HepG2 (cell line): ENCODE data around the gene MYO19. TPM values are rescaled to one million over a fixed set of nuclear protein-coding genes. Genes with fewer than 3 reads are reported as not detected.

Experiments used
- ATAC-seq: fragments of 200-7000 bp; cut with Tn5 transposase; 3 replicates; pipeline ENCODE4 v1.9.1; 2020; ENCODE audit warnings: mild to moderate bottlenecking, moderate library complexity
- BruUV-seq: library from RNA; stranded (reverse); fragments of 400-500 nt; replicated peaks from 2 replicates; lab custom pipeline; 2021; lab: Mats Ljungman, UMichigan
- CTCF ChIA-PET: fragments of 300-600 bp; formaldehyde crosslinking; extraction: SDS; loops from one replicate; lab custom pipeline; 2021; ENCODE audit warnings: low total read pairs, inconsistent platforms, low intra/inter-chr PET ratio; lab: Yijun Ruan, JAX
- POLR2A ChIA-PET: fragments of 350-600 bp; sonication (Branson Sonifier 250); formaldehyde crosslinking; loops from one replicate; lab custom pipeline; 2020; ENCODE audit warnings: antibody characterized with exemption, inconsistent platforms; lab: Yijun Ruan, JAX
- DNase-seq: peaks from one replicate; pipeline ENCODE4 v3.0.0-alpha.2; 2015; ENCODE audit warnings: low spot score
- FAIRE-seq: peaks from 3 replicates; lab custom pipeline; 2011; peaks lifted over from hg19 to GRCh38; lab: Jason Lieb, UNC
- H2AFZ ChIP-seq: one replicate; pipeline ENCODE4 v1.6.1; 2011; ENCODE audit warnings: low read length, inconsistent platforms
- H3K27ac ChIP-seq: fragments of 300-600 bp; 3 replicates; pipeline ENCODE4 v1.8.0; 2011; ENCODE audit warnings: mixed run types, mild to moderate bottlenecking, mixed read lengths, low read length, inconsistent platforms; ENCODE audit not compliant: insufficient read depth; ENCODE audit errors: extremely low read length
- H3K27me3 ChIP-seq, 2 experiments: fragments of 200-600 bp in 1 of 2; 2 replicates in 1 of 2; 3 replicates in 1 of 2; pipeline versions ENCODE4 v1.6.0 to v1.8.0; 2011; ENCODE audit warnings: low read length in 2 of 2, mild to moderate bottlenecking in 2 of 2, moderate library complexity in 2 of 2, inconsistent platforms in 1 of 2; ENCODE audit not compliant: insufficient read depth in 2 of 2, control insufficient read depth in 1 of 2
- H3K36me3 ChIP-seq, 2 experiments: fragments of 200-600 bp in 1 of 2; replicated peaks in 1 of 2; 2 replicates in 1 of 2; 3 replicates in 1 of 2; pipeline versions ENCODE4 v1.5.1 to v1.8.0; 2011; ENCODE audit warnings: low read length in 2 of 2, inconsistent platforms in 1 of 2; ENCODE audit not compliant: insufficient read depth in 2 of 2, control insufficient read depth in 1 of 2
- H3K4me1 ChIP-seq: 2 replicates; pipeline ENCODE4 v1.5.1; 2012; ENCODE audit warnings: low read length, inconsistent platforms; ENCODE audit not compliant: insufficient read depth
- H3K4me2 ChIP-seq: 2 replicates; pipeline ENCODE4 v1.6.0; 2011; ENCODE audit warnings: low read depth, low read length, inconsistent platforms
- H3K4me3 ChIP-seq, 3 experiments: fragments of 200-600 bp in 1 of 3; sonication (generic), shearing (Covaris generic) in 1 of 3; replicated peaks in 1 of 3; 2 replicates each; pipeline ENCODE4 v1.5.1; 2011 to 2016; ENCODE audit warnings: low read length in 3 of 3, inconsistent platforms in 2 of 3, low read depth in 2 of 3, mild to moderate bottlenecking in 2 of 3, control low read depth in 1 of 3, mixed read lengths in 1 of 3; ENCODE audit not compliant: insufficient read depth in 1 of 3
- H3K79me2 ChIP-seq: one replicate; pipeline ENCODE4 v1.6.1; 2011; ENCODE audit warnings: low read length, inconsistent platforms; ENCODE audit not compliant: insufficient read depth
- H3K9ac ChIP-seq: 2 replicates; pipeline ENCODE4 v1.6.0; 2011; ENCODE audit warnings: mild to moderate bottlenecking, low read depth, low read length, inconsistent platforms; ENCODE audit not compliant: insufficient read depth
- H3K9me3 ChIP-seq: 2 replicates; pipeline ENCODE4 v1.5.1; 2012; ENCODE audit warnings: mild to moderate bottlenecking, low read length
- H4K20me1 ChIP-seq: 2 replicates; pipeline ENCODE4 v1.6.0; 2011; ENCODE audit warnings: inconsistent platforms, mild to moderate bottlenecking, low read length, moderate library complexity; ENCODE audit not compliant: insufficient read depth
- BCL6 ChIP-seq: IDR thresholded peaks from 2 replicates; pipeline ENCODE4 v1.6.1; 2016; ENCODE audit warnings: missing genetic modification reagents, missing compliant biosample characterization
- FOXO1 ChIP-seq: sonication (generic); formaldehyde crosslinking; IDR thresholded peaks from 2 replicates; pipeline ENCODE4 v1.4.0; 2020; ENCODE audit warnings: missing genetic modification reagents
- HIVEP1 ChIP-seq: sonication (generic); formaldehyde crosslinking; IDR thresholded peaks from 2 replicates; pipeline ENCODE4 v1.4.0; 2020; ENCODE audit warnings: mild to moderate bottlenecking, missing genetic modification reagents
- HMG20B ChIP-seq: conservative IDR thresholded peaks from 2 replicates; pipeline ENCODE4 v1.6.1; 2016; ENCODE audit warnings: missing genetic modification reagents, missing compliant biosample characterization
- IRF2 ChIP-seq: IDR thresholded peaks from 2 replicates; pipeline ENCODE4 v1.6.1; 2018; ENCODE audit warnings: missing genetic modification reagents, missing compliant biosample characterization
- KDM5B ChIP-seq: sonication (generic); formaldehyde crosslinking; IDR thresholded peaks from 2 replicates; pipeline ENCODE4 v1.4.0; 2020; ENCODE audit warnings: missing genetic modification reagents, mild to moderate bottlenecking, borderline replicate concordance
- KLF11 ChIP-seq: IDR thresholded peaks from 2 replicates; pipeline ENCODE4 v1.6.1; 2016; ENCODE audit warnings: missing compliant biosample characterization
- REL ChIP-seq: sonication (generic); formaldehyde crosslinking; conservative IDR thresholded peaks from 2 replicates; pipeline ENCODE4 v1.8.0; 2022; ENCODE audit warnings: mild to moderate bottlenecking, missing genetic modification reagents, moderate library complexity
- RFX5 ChIP-seq: IDR thresholded peaks from 2 replicates; pipeline ENCODE4 v1.6.1; 2011; ENCODE audit warnings: low read depth, low read length, improper control_type of control experiment
- SKI ChIP-seq: fragments of 450-650 bp; IDR thresholded peaks from one replicate; pipeline ENCODE4 v1.6.1; 2018; ENCODE audit warnings: mild to moderate bottlenecking; ENCODE audit not compliant: partially characterized antibody
- TEAD3 ChIP-seq: optimal IDR thresholded peaks from 2 replicates; pipeline ENCODE3; 2016; ENCODE audit warnings: borderline replicate concordance
- TSC22D2 ChIP-seq: sonication (generic); formaldehyde crosslinking; IDR thresholded peaks from 2 replicates; pipeline ENCODE4 v1.5.1; 2020; ENCODE audit warnings: missing genetic modification reagents, mild to moderate bottlenecking, borderline replicate concordance
- ZBTB7A ChIP-seq: sonication (generic); formaldehyde crosslinking; IDR thresholded peaks from 2 replicates; pipeline ENCODE4 v1.8.0; 2022; ENCODE audit warnings: mild to moderate bottlenecking, missing genetic modification reagents
- ZFP36L2 ChIP-seq: sonication (generic); formaldehyde crosslinking; IDR thresholded peaks from 2 replicates; pipeline ENCODE4 v1.4.0; 2020; ENCODE audit warnings: missing genetic modification reagents
- ZNF510 ChIP-seq: sonication (generic); formaldehyde crosslinking; IDR thresholded peaks from 2 replicates; pipeline ENCODE4 v1.4.0; 2020; ENCODE audit warnings: low read depth, mild to moderate bottlenecking, missing genetic modification reagents
- ZNF543 ChIP-seq: sonication (generic); formaldehyde crosslinking; IDR thresholded peaks from 2 replicates; pipeline ENCODE4 v1.4.0; 2020; ENCODE audit warnings: mild to moderate bottlenecking, missing genetic modification reagents
- ZSCAN29 ChIP-seq: sonication (generic); formaldehyde crosslinking; conservative IDR thresholded peaks from 2 replicates; pipeline ENCODE4 v1.4.0; 2020; ENCODE audit warnings: mild to moderate bottlenecking, missing genetic modification reagents
- ZSCAN30 ChIP-seq: sonication (generic); formaldehyde crosslinking; IDR thresholded peaks from 2 replicates; pipeline ENCODE4 v1.5.0; 2020; ENCODE audit warnings: mild to moderate bottlenecking, missing genetic modification reagents
- WGBS: methylation state at CpG from one replicate; pipeline ENCODE4 v1.1.6; 2017; ENCODE audit warnings: low lambda C conversion rate; 5-methylcytosine and 5-hydroxymethylcytosine counted together
- in situ Hi-C: cut with HindIII; loops from 2 replicates; pipeline ENCODE4 v1.10.0; 2017; ENCODE audit warnings: low pct_unique_long_range_greater_than_20kb; ENCODE audit not compliant: extremely low pct_ligation_motif_present
- intact Hi-C: fragments of 100-400 bp; cut with micrococcal nuclease; formaldehyde crosslinking; loops from one replicate; pipeline ENCODE4 v1.10.0; 2022; ENCODE audit not compliant: unreplicated experiment
- polyA plus RNA-seq, 8 experiments: library from polyadenylated mRNA; depleted of rRNA in 3 of 8; stranded (reverse) in 7 of 8; unstranded in 1 of 8; fragments of >200 nt; fragmentation: Illumina TruSeq in 4 of 8; extraction: Trizol in 4 of 8; gene quantifications; 2 replicates each; pipeline versions ENCODE4 v1.2.1 to v1.2.3, GENCODE V29; 2011 to 2016; ENCODE audit warnings: low read depth in 4 of 8, missing spikeins in 1 of 8, mixed read lengths in 1 of 8; ENCODE audit not compliant: insufficient read depth in 1 of 8
- total RNA-seq, 5 experiments: library from RNA; depleted of rRNA; stranded (reverse); fragments of >200 nt; fragmentation: Illumina TruSeq; extraction: Trizol; gene quantifications; 2 replicates each; pipeline ENCODE4 v1.2.3, GENCODE V29; 2016; ENCODE audit warnings: low read depth in 1 of 5
- TF ChIP-seq, protein P1 (sequence below): sonication (generic); formaldehyde crosslinking; IDR thresholded peaks from 2 replicates; pipeline ENCODE4 v1.8.1; 2023; ENCODE audit warnings: mild to moderate bottlenecking, inconsistent platforms, moderate library complexity, missing genetic modification reagents, borderline replicate concordance
- TF ChIP-seq, protein P2 (sequence below): sonication (generic); formaldehyde crosslinking; IDR thresholded peaks from 2 replicates; pipeline ENCODE4 v1.4.0; 2020; ENCODE audit warnings: missing genetic modification reagents
- TF ChIP-seq, protein P3 (sequence below): sonication (generic); formaldehyde crosslinking; conservative IDR thresholded peaks from 2 replicates; pipeline ENCODE4 v1.4.0; 2020; ENCODE audit warnings: missing genetic modification reagents

The MYO19 gene
- total and polyA plus RNA-seq, 2 of the 13 experiments (the other 11 are each of a cell fraction or from before 2014, with no cell fraction given): 75.7 to 82.3 TPM

DNA sequence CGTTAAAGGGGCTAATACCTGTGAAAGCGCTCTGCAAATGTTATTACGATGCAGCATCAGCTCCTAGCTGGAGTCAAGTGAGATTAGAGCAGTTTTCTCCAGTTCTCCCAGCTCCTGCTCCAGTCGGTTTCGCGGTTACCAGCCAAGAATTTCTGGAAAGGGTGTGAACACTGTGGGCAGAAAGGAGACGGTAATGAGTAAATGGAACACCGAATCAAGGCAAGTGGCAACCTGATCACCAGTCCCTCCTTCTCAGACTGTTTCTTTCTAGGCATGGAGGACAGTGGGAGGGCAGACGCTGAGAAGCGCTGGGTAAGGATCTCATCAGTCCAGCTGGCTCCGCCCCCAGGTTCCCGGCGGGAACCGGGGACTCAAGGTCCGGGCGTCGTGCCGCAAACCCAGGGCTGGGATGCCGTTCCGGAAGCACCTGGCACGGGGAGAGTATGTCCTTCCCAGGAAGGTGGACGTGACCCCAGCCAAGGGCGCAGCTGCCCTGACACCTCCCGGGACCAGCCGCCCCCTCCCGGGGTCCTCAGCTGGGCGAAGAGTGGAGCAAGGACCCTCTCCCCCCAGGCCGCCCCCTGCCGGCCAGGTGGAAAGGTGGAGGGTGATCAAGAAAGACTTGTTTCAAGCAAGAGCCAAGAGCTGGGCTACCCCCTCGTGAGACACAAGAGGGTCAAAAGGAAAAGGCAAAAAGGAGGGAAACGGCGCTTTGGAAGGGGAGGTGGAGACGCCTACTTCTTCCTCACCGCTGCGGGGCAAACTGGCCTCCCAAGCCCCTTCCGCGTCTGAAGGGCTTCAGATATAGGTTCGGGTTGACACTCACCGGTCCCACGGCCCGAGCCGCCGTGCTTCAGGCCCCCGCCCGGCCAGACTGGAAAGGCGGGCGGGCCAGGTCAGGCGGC lies 481 bp downstream of the MYO19 start:
- Histone ChIP-seq H3K27ac (peak overlapping the region; percentile 98), H3K36me3 (peaks cover 11 to 34% of the 10 kb centered on the region in 2 experiments; a peak in 4 of 5 replicates), H3K4me2 (peak overlapping the region; percentile 79), H3K4me1 (peaks cover 38% of the 10 kb centered on the region), H4K20me1 (no peaks in the 10 kb centered on the region), H2AFZ (no peak overlapping the region), H3K79me2 (peaks cover 21% of the 10 kb centered on the region), H3K27me3 (no peaks in the 10 kb centered on the region; a peak in 1 of 5 replicates), H3K9me3 (no peaks in the 10 kb centered on the region), H3K4me3 (peak overlapping the region; percentile 68 to 78 (median 76); a peak in 5 of 6 replicates), H3K9ac (peak overlapping the region; percentile 95)
- POLR2A ChIA-PET: interaction anchor here (0.9 to 3.0 kb wide), 7 partner anchors 10 to 67 kb away, joined by 3 to 107 read pairs (median 5); partner anchors contain the start of genes DHRS11, GGNBP2, MRM1 and ZNHIT3
- no peak for FAIRE-seq
- intact Hi-C loops (loop anchor here (1.0 kb wide), 1 partner anchor 26 kb away; no protein-coding TSS in a partner anchor), in situ Hi-C loops (no loop called here)
- DNase-seq: peak; percentile 62
- no TSS peak for BruUV-seq
- ATAC-seq: peak; percentile 62
- whole genome bisulfite sequencing: 18% methylated on average over 31 of the region's 48 CpGs
- CTCF ChIA-PET: no interaction called here
- TF ChIP-seq BCL6 (CRISPR knock-in tag) (peak; percentile 36; the same call in 1 of the 2 replicates), REL (CRISPR knock-in tag) (0 out of 2 replicates have a peak, but pooled peaks have one; percentile 19), ZBTB7A (CRISPR knock-in tag) (0 out of 2 replicates have a peak, but pooled peaks have one; percentile 42), ZNF543 (peak; percentile 34; the same call in 1 of the 2 replicates), IRF2 (CRISPR knock-in tag) (peak; percentile 13; the same call in 1 of the 2 replicates), RFX5 (no peak), HMG20B (CRISPR knock-in tag) (0 out of 2 replicates have a peak, but pooled peaks have one; percentile 8), ZNF510 (CRISPR knock-in tag) (0 out of 2 replicates have a peak, but pooled peaks have one; percentile 32), SKI (no peak), ZSCAN29 (CRISPR knock-in tag) (0 out of 2 replicates have a peak, but pooled peaks have one; percentile 6), ZSCAN30 (no peak; the same call in 1 of the 2 replicates), ZFP36L2 (CRISPR knock-in tag) (0 out of 2 replicates have a peak, but pooled peaks have one; percentile 37), HIVEP1 (no peak; the same call in 1 of the 2 replicates), FOXO1 (CRISPR knock-in tag) (peak; percentile 53; the same call in 1 of the 2 replicates), TEAD3 (CRISPR knock-in tag) (peak; percentile 45), TSC22D2 (CRISPR knock-in tag) (no peak), KDM5B (CRISPR knock-in tag) (peak; percentile 9; the same call in 1 of the 2 replicates), KLF11 (no peak; the same call in 1 of the 2 replicates)
- TF ChIP-seq, protein P1, sequence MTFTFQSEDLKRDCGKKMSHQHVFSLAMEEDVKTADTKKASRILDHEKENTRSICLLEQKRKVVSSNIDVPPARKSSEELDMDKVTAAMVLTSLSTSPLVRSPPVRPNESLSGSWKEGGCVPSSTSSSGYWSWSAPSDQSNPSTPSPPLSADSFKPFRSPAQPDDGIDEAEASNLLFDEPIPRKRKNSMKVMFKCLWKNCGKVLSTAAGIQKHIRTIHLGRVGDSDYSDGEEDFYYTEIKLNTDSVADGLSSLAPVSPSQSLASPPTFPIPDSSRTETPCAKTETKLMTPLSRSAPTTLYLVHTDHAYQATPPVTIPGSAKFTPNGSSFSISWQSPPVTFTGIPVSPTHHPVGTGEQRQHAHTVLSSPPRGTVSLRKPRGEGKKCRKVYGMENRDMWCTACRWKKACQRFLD: no peak
- TF ChIP-seq, protein P2, sequence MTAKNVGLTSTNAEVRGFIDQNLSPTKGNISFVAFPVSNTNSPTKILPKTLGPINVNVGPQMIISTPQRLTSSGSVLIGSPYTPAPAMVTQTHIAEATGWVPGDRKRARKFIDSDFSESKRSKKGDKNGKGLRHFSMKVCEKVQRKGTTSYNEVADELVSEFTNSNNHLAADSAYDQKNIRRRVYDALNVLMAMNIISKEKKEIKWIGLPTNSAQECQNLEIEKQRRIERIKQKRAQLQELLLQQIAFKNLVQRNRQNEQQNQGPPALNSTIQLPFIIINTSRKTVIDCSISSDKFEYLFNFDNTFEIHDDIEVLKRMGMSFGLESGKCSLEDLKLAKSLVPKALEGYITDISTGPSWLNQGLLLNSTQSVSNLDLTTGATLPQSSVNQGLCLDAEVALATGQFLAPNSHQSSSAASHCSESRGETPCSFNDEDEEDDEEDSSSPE (CRISPR knock-in tag): peak; percentile 83
- TF ChIP-seq, protein P3, sequence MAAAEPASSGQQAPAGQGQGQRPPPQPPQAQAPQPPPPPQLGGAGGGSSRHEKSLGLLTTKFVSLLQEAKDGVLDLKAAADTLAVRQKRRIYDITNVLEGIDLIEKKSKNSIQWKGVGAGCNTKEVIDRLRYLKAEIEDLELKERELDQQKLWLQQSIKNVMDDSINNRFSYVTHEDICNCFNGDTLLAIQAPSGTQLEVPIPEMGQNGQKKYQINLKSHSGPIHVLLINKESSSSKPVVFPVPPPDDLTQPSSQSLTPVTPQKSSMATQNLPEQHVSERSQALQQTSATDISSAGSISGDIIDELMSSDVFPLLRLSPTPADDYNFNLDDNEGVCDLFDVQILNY (CRISPR knock-in tag): 0 out of 2 replicates have a peak, but pooled peaks have one; percentile 29
